IMR-90 (cell line): ENCODE data around the gene CELSR1. TPM values are rescaled to one million over a fixed set of nuclear protein-coding genes. Genes with fewer than 3 reads are reported as not detected.

ENCODE experiments used
- ATAC-seq: fragments of 200-7000 bp; cut with Tn5 transposase; 2 replicates; pipeline ENCODE4 v1.9.1; 2020; ENCODE audit warnings: low read depth, mild to moderate bottlenecking, moderate library complexity
- BruUV-seq: library from RNA; stranded (reverse); fragments of 400-500 nt; replicated peaks from 2 replicates; lab custom pipeline; 2021; lab: Mats Ljungman, UMichigan
- CTCF ChIA-PET: fragments of 300-600 bp; formaldehyde crosslinking; extraction: SDS; loops from one replicate; lab custom pipeline; 2021; ENCODE audit warnings: antibody characterized with exemption; lab: Yijun Ruan, JAX
- POLR2A ChIA-PET: fragments of 300-600 bp; sonication (Branson Sonifier 250); formaldehyde crosslinking; loops from one replicate; lab custom pipeline; 2022; ENCODE audit warnings: antibody characterized with exemption; ENCODE audit not compliant: unreplicated experiment; lab: Charles Lee
- DNase-seq: peaks from one replicate; pipeline ENCODE4 v3.0.0; 2013
- H2AFZ ChIP-seq: replicated peaks from 2 replicates; pipeline ENCODE3; 2013; ENCODE audit warnings: low read length, mild to moderate bottlenecking; ENCODE audit not compliant: poor library complexity
- H2AK5ac ChIP-seq: 2 replicates; pipeline ENCODE4 v1.6.1; 2013; ENCODE audit warnings: low read depth, low read length, inconsistent platforms
- H2AK9ac ChIP-seq: replicated peaks from 2 replicates; pipeline ENCODE3; 2013; ENCODE audit warnings: mild to moderate bottlenecking, low read depth, low read length, moderate library complexity; ENCODE audit not compliant: poor library complexity
- H2BK120ac ChIP-seq: 2 replicates; pipeline ENCODE4 v1.6.1; 2013; ENCODE audit warnings: low read depth, low read length, inconsistent platforms
- H2BK15ac ChIP-seq: 3 replicates; pipeline ENCODE4 v1.6.1; 2013; ENCODE audit warnings: low read depth, low read length, inconsistent platforms
- H2BK20ac ChIP-seq: 2 replicates; pipeline ENCODE4 v1.6.1; 2013; ENCODE audit warnings: low read depth, mild to moderate bottlenecking, inconsistent platforms, low read length, moderate library complexity
- H2BK5ac ChIP-seq: 2 replicates; pipeline ENCODE4 v1.6.1; 2013; ENCODE audit warnings: mild to moderate bottlenecking, low read depth, low read length, inconsistent platforms; ENCODE audit not compliant: poor library complexity, severe bottlenecking
- H3K14ac ChIP-seq: replicated peaks from 2 replicates; pipeline ENCODE4 v1.6.1; 2013; ENCODE audit warnings: low read depth, low read length, inconsistent platforms
- H3K18ac ChIP-seq: 2 replicates; pipeline ENCODE4 v1.6.1; 2013; ENCODE audit warnings: low read depth, low read length, control low read depth
- H3K23ac ChIP-seq: 2 replicates; pipeline ENCODE4 v1.6.1; 2013; ENCODE audit warnings: low read depth, low read length, inconsistent platforms
- H3K27ac ChIP-seq: 2 replicates; pipeline ENCODE4 v1.5.1; 2013; ENCODE audit warnings: mild to moderate bottlenecking, control low read depth, low read length; ENCODE audit not compliant: insufficient read depth
- H3K27me3 ChIP-seq: 2 replicates; pipeline ENCODE4 v1.6.1; 2013; ENCODE audit warnings: low read length; ENCODE audit not compliant: control insufficient read depth, insufficient read depth
- H3K36me3 ChIP-seq: 2 replicates; pipeline ENCODE4 v1.6.1; 2013; ENCODE audit warnings: low read length, mixed read lengths; ENCODE audit not compliant: control insufficient read depth, insufficient read depth
- H3K4ac ChIP-seq: 2 replicates; pipeline ENCODE4 v1.6.1; 2013; ENCODE audit warnings: low read depth, low read length, inconsistent platforms
- H3K4me1 ChIP-seq: 2 replicates; pipeline ENCODE4 v1.6.1; 2013; ENCODE audit warnings: low read length, mixed read lengths; ENCODE audit not compliant: control insufficient read depth, insufficient read depth
- H3K4me2 ChIP-seq: 2 replicates; pipeline ENCODE4 v1.6.1; 2013; ENCODE audit warnings: low read depth, mild to moderate bottlenecking, control low read depth, low read length, moderate library complexity
- H3K4me3 ChIP-seq: 2 replicates; pipeline ENCODE4 v1.5.1; 2013; ENCODE audit warnings: low read depth, mild to moderate bottlenecking, control low read depth, low read length, moderate library complexity; ENCODE audit not compliant: insufficient read depth
- H3K56ac ChIP-seq: 2 replicates; pipeline ENCODE4 v1.6.1; 2013; ENCODE audit warnings: low read length, inconsistent platforms; ENCODE audit not compliant: insufficient read depth; ENCODE audit errors: extremely low read depth
- H3K79me1 ChIP-seq, 2 experiments: 2 replicates each; pipeline ENCODE4 v1.6.1; 2013; ENCODE audit warnings: low read length in 2 of 2, inconsistent platforms in 1 of 2, low read depth in 1 of 2
- H3K9ac ChIP-seq: 2 replicates; pipeline ENCODE4 v1.6.1; 2013; ENCODE audit warnings: low read depth, low read length, control low read depth
- H3K9me1 ChIP-seq: 2 replicates; pipeline ENCODE4 v1.6.1; 2013; ENCODE audit warnings: low read length, inconsistent platforms; ENCODE audit not compliant: insufficient read depth
- H3K9me3 ChIP-seq: 2 replicates; pipeline ENCODE4 v1.6.1; 2013; ENCODE audit warnings: low read length; ENCODE audit not compliant: control insufficient read depth, insufficient read depth
- H4K20me1 ChIP-seq: 2 replicates; pipeline ENCODE4 v1.6.1; 2013; ENCODE audit warnings: low read length, inconsistent platforms; ENCODE audit not compliant: insufficient read depth
- H4K5ac ChIP-seq: 2 replicates; pipeline ENCODE4 v1.6.1; 2013; ENCODE audit warnings: mild to moderate bottlenecking, low read depth, low read length, control low read depth
- H4K8ac ChIP-seq, 2 experiments: 2 replicates each; pipeline ENCODE4 v1.6.1; 2013; ENCODE audit warnings: low read depth in 2 of 2, low read length in 2 of 2, control low read depth in 1 of 2, inconsistent platforms in 1 of 2
- H4K91ac ChIP-seq: 2 replicates; pipeline ENCODE4 v1.6.1; 2013; ENCODE audit warnings: low read depth, low read length, inconsistent platforms; ENCODE audit not compliant: insufficient read depth
- BHLHE40 ChIP-seq: fragments of 150-350 bp; IDR thresholded peaks from 2 replicates; pipeline ENCODE4 v1.6.1; 2016; ENCODE audit warnings: mild to moderate bottlenecking, low read depth, low read length
- CEBPB ChIP-seq: IDR thresholded peaks from 2 replicates; pipeline ENCODE4 v1.6.1; 2012; ENCODE audit warnings: low read depth, low read length, improper control_type of control experiment
- CHD1 ChIP-seq: IDR thresholded peaks from 2 replicates; pipeline ENCODE4 v1.6.1; 2012; ENCODE audit warnings: low read depth, low read length, improper control_type of control experiment
- CTCF ChIP-seq: conservative IDR thresholded peaks from 2 replicates; pipeline ENCODE4 v1.5.1; 2012; ENCODE audit warnings: mild to moderate bottlenecking, low read depth, low read length, improper control_type of control experiment
- FOS ChIP-seq: fragments of 150-350 bp; IDR thresholded peaks from 2 replicates; pipeline ENCODE4 v1.6.1; 2016; ENCODE audit warnings: low read depth, low read length
- MAFK ChIP-seq: IDR thresholded peaks from 2 replicates; pipeline ENCODE4 v1.6.1; 2012; ENCODE audit warnings: low read depth, low read length, improper control_type of control experiment
- MAZ ChIP-seq: IDR thresholded peaks from 2 replicates; pipeline ENCODE4 v1.6.1; 2012; ENCODE audit warnings: low read depth, mild to moderate bottlenecking, low read length, improper control_type of control experiment, moderate library complexity, borderline replicate concordance
- MXI1 ChIP-seq: IDR thresholded peaks from 2 replicates; pipeline ENCODE4 v1.6.1; 2012; ENCODE audit warnings: low read depth, mild to moderate bottlenecking, low read length, moderate library complexity, borderline replicate concordance
- NFE2L2 ChIP-seq: fragments of 150-350 bp; IDR thresholded peaks from 2 replicates; pipeline ENCODE4 v1.6.1; 2016; ENCODE audit warnings: low read depth, mild to moderate bottlenecking, low read length
- POLR2A ChIP-seq: IDR thresholded peaks from 2 replicates; pipeline ENCODE4 v1.6.1; 2012; ENCODE audit warnings: mild to moderate bottlenecking, low read depth, low read length
- RAD21 ChIP-seq: IDR thresholded peaks from 2 replicates; pipeline ENCODE4 v1.6.1; 2012; ENCODE audit warnings: low read length, improper control_type of control experiment
- RCOR1 ChIP-seq: IDR thresholded peaks from 2 replicates; pipeline ENCODE4 v1.6.1; 2012; ENCODE audit warnings: mild to moderate bottlenecking, low read length, improper control_type of control experiment; ENCODE audit not compliant: insufficient replicate concordance
- RFX5 ChIP-seq: IDR thresholded peaks from 2 replicates; pipeline ENCODE4 v1.8.0; 2012; ENCODE audit warnings: low read depth, mild to moderate bottlenecking, low read length, moderate library complexity
- SMC3 ChIP-seq: fragments of 150-350 bp; IDR thresholded peaks from 2 replicates; pipeline ENCODE4 v1.6.1; 2016; ENCODE audit warnings: low read depth, mild to moderate bottlenecking, antibody characterized with exemption, low read length, moderate library complexity
- USF2 ChIP-seq: fragments of 150-350 bp; IDR thresholded peaks from 2 replicates; pipeline ENCODE4 v1.6.1; 2017; ENCODE audit warnings: mild to moderate bottlenecking, antibody characterized with exemption, low read length, low read depth
- WGBS, 2 experiments: methylation state at CpG; one replicate each; pipeline versions ENCODE4 v1.1.5 to v1.1.7; 2013; ENCODE audit warnings: missing lambda C conversion rate in 2 of 2; ENCODE audit not compliant: insufficient read length in 1 of 2; ENCODE audit errors: extremely low coverage in 2 of 2; 5-methylcytosine and 5-hydroxymethylcytosine counted together
- dilution Hi-C: fragments of 300-500 bp; cut with HindIII; formaldehyde crosslinking; loops from one replicate; pipeline ENCODE4 v1.14.3; 2018; ENCODE audit warnings: low sequenced_read_pairs; ENCODE audit not compliant: unreplicated experiment
- in situ Hi-C: fragments of 300-500 bp; cut with MboI; formaldehyde crosslinking; loops from 3 replicates; pipeline ENCODE4 v1.14.3; 2019; ENCODE audit warnings: low sequenced_read_pairs, inconsistent platforms, mixed read lengths
- intact Hi-C: fragments of 100-400 bp; cut with micrococcal nuclease; formaldehyde crosslinking; loops from 2 replicates; pipeline ENCODE4 v1.10.0; 2022
- polyA plus RNA-seq, 3 experiments: library from polyadenylated mRNA; depleted of rRNA; stranded (reverse); fragments of >200 nt; gene quantifications; 2 replicates each; pipeline ENCODE4 v1.2.3, GENCODE V29; 2012; ENCODE audit warnings: low replicate concordance in 1 of 3
- total RNA-seq: library from RNA; depleted of rRNA; stranded (reverse); fragments of >200 nt; gene quantifications from 2 replicates; pipeline ENCODE4 v1.2.3, GENCODE V29; 2012

CELSR1 gene
- total and polyA plus RNA-seq, 2 of the 4 experiments (the other 2 are of a cell fraction): 0.36 to 0.82 TPM

GRCh38 chr22:46390652-46391301 is 146.6 kb downstream of the CELSR1 start:
- ATAC-seq (peak; percentile 90), DNase-seq (peak; percentile 65)
- Histone ChIP-seq H3K27ac (no peak overlapping the region), H3K4ac (no peak overlapping the region), H2AFZ (peak overlapping the region; percentile 85), H4K5ac (no peak overlapping the region), H3K23ac (no peak overlapping the region), H3K9ac (no peak overlapping the region), H4K8ac (peak overlapping the region in 1 of 2 experiments; percentile 71; a peak in 1 of 4 replicates), H3K9me1 (no peaks in the 10 kb centered on the region), H2AK9ac (peak overlapping the region; percentile 23), H2BK120ac (peak overlapping the region; percentile 47; the same call in 1 of the 2 replicates), H3K27me3 (no peaks in the 10 kb centered on the region; the same call in 1 of the 2 replicates), H3K18ac (no peak overlapping the region), H3K4me1 (no peaks in the 10 kb centered on the region), H2AK5ac (no peak overlapping the region), H3K9me3 (no peaks in the 10 kb centered on the region), H2BK20ac (no peak overlapping the region), H2BK15ac (no peak overlapping the region; the same call in 2 of the 3 replicates), H2BK5ac (no peak overlapping the region), H3K14ac (no peak overlapping the region), H3K56ac (peak overlapping the region; percentile 10), H3K36me3 (no peaks in the 10 kb centered on the region), H3K4me3 (no peak overlapping the region), H3K79me1 (no peaks in the 10 kb centered on the region), H3K4me2 (peak overlapping the region; percentile 65), H4K20me1 (no peaks in the 10 kb centered on the region), H4K91ac (no peak overlapping the region)
- in situ Hi-C loops (no loop called here), intact Hi-C loops (loop anchor here (10.0 kb wide), 1 partner anchor 134 kb away; no protein-coding TSS in a partner anchor), dilution Hi-C loops (no loop called here)
- ChIA-PET POLR2A (no interaction called here), CTCF (interaction anchor here (1.7 kb wide), 1 partner anchor 23 kb away, joined by 10 read pairs; no protein-coding TSS in a partner anchor)
- no TSS peak for BruUV-seq
- 51% methylated on average over 11 of the region's 32 CpGs; no CpG with 5 or more reads in 1 of the 2 experiments for WGBS, 2 experiments
- TF ChIP-seq RCOR1 (no peak), USF2 (no peak), POLR2A (no peak), SMC3 (peak; percentile 46), CTCF (peak; percentile 59), RFX5 (no peak), CEBPB (no peak), BHLHE40 (no peak), MXI1 (no peak), RAD21 (peak; percentile 53), FOS (no peak), MAZ (no peak), MAFK (no peak), NFE2L2 (no peak), CHD1 (no peak)
